ENCODE results near the gene MYL10.

GRCh38 chr7:101564778-101565211 lies 64.3 kb downstream of the MYL10 start:
- no peak for TF ChIP-seq REST (IDR thresholded peaks at IDR 0.05; ENCODE audit: borderline replicate concordance)
- TF ChIP-seq CTCF (IDR thresholded peaks at IDR 0.05; ENCODE audit: poor library complexity, severe bottlenecking) = no peak
- no peak for TF ChIP-seq POLR2AphosphoS5 (IDR thresholded peaks at IDR 0.05)

Measured in neural cell (in vitro differentiated cells).